H1 (cell line): Measurements from ENCODE around the gene CLTCL1. TPM values are rescaled to one million over a fixed set of nuclear protein-coding genes. Genes with fewer than 3 reads are reported as not detected.

Source experiments
- CTCF ChIA-PET: fragments of 300-600 bp; sonication (Branson Sonifier 250); formaldehyde crosslinking; loops from one replicate; lab custom pipeline; 2021; ENCODE audit not compliant: partially characterized antibody; lab: Charles Lee
- POLR2A ChIA-PET: fragments of 300-600 bp; sonication (Branson Sonifier 250); formaldehyde crosslinking; loops from one replicate; lab custom pipeline; 2021; ENCODE audit warnings: inconsistent platforms; ENCODE audit not compliant: partially characterized antibody; lab: Charles Lee
- DNase-seq, 2 experiments: peaks; one replicate each; pipeline versions ENCODE4 v3.0.0 to v3.0.0-alpha.2; 2010 to 2022; ENCODE audit warnings: low spot score in 2 of 2, low read depth in 1 of 2, mixed read lengths in 1 of 2
- FAIRE-seq: peaks from 2 replicates; lab custom pipeline; 2011; peaks lifted over from hg19 to GRCh38; lab: Jason Lieb, UNC
- H2AFZ ChIP-seq: 2 replicates; pipeline ENCODE4 v1.8.1; 2012; ENCODE audit warnings: low read length, inconsistent platforms
- H2AK5ac ChIP-seq: 2 replicates; pipeline ENCODE4 v1.6.1; 2013; ENCODE audit warnings: low read depth, low read length
- H2BK120ac ChIP-seq: replicated peaks from 2 replicates; pipeline ENCODE3; 2013; ENCODE audit warnings: low read depth, low read length, inconsistent platforms
- H2BK12ac ChIP-seq: 2 replicates; pipeline ENCODE4 v1.6.1; 2013; ENCODE audit warnings: low read depth, low read length
- H2BK15ac ChIP-seq: 2 replicates; pipeline ENCODE4 v1.6.1; 2013; ENCODE audit warnings: low read length
- H2BK20ac ChIP-seq: 2 replicates; pipeline ENCODE4 v1.6.1; 2013; ENCODE audit warnings: low read length
- H2BK5ac ChIP-seq: 2 replicates; pipeline ENCODE4 v1.6.1; 2013; ENCODE audit warnings: low read depth, low read length
- H3K14ac ChIP-seq: 2 replicates; pipeline ENCODE4 v1.6.1; 2013; ENCODE audit warnings: inconsistent platforms; ENCODE audit not compliant: insufficient read length
- H3K18ac ChIP-seq: 2 replicates; pipeline ENCODE4 v1.6.1; 2013; ENCODE audit warnings: low read length; ENCODE audit errors: extremely low read depth
- H3K23ac ChIP-seq: 2 replicates; pipeline ENCODE4 v1.6.1; 2013; ENCODE audit warnings: inconsistent platforms; ENCODE audit not compliant: insufficient read length
- H3K23me2 ChIP-seq: 2 replicates; pipeline ENCODE4 v1.6.1; 2013; ENCODE audit warnings: low read depth, low read length
- H3K27ac ChIP-seq: 2 replicates; pipeline ENCODE4 v1.6.1; 2011; ENCODE audit warnings: low read depth, low read length, inconsistent platforms
- H3K27me3 ChIP-seq, 4 experiments: replicated peaks in 1 of 4; 1 replicate in 1 of 4; 2 replicates in 3 of 4; pipeline versions ENCODE4 v1.6.1 to v1.8.1; 2011 to 2013; ENCODE audit warnings: low read length in 3 of 4, mild to moderate bottlenecking in 3 of 4, inconsistent platforms in 2 of 4, mixed read lengths in 2 of 4, moderate library complexity in 1 of 4; ENCODE audit not compliant: control insufficient read depth in 3 of 4, insufficient read depth in 3 of 4; ENCODE audit errors: extremely low read depth in 1 of 4
- H3K36me3 ChIP-seq, 4 experiments: 2 replicates each; pipeline versions ENCODE4 v1.6.1 to v1.8.1; 2011 to 2013; ENCODE audit warnings: mild to moderate bottlenecking in 4 of 4, low read length in 3 of 4, moderate library complexity in 2 of 4, control low read depth in 1 of 4, inconsistent platforms in 1 of 4; ENCODE audit not compliant: insufficient read depth in 4 of 4, control insufficient read depth in 2 of 4
- H3K4ac ChIP-seq: replicated peaks from 2 replicates; pipeline ENCODE3; 2013; ENCODE audit warnings: low read length, low read depth, mixed read lengths, inconsistent platforms; ENCODE audit not compliant: insufficient read length
- H3K4me1 ChIP-seq, 4 experiments: replicated peaks in 1 of 4; 1 replicate in 1 of 4; 2 replicates in 3 of 4; pipeline versions ENCODE4 v1.6.1 to v1.8.1; 2011 to 2013; ENCODE audit warnings: low read length in 3 of 4, inconsistent platforms in 2 of 4, mixed read lengths in 1 of 4; ENCODE audit not compliant: insufficient read depth in 4 of 4, control insufficient read depth in 3 of 4
- H3K4me2 ChIP-seq, 2 experiments: 2 replicates each; pipeline versions ENCODE4 v1.6.1 to v1.8.1; 2011 to 2013; ENCODE audit warnings: low read depth in 2 of 2, low read length in 2 of 2, control low read depth in 1 of 2, inconsistent platforms in 1 of 2, mild to moderate bottlenecking in 1 of 2; ENCODE audit not compliant: insufficient read depth in 1 of 2
- H3K4me3 ChIP-seq, 4 experiments: fragments of 200-600, 300-600 bp in 1 of 4; sonication (generic), shearing (Covaris generic), sonication (Bioruptor Twin) in 1 of 4; 2 replicates each; pipeline versions ENCODE4 v1.5.1 to v1.8.1; 2011 to 2016; ENCODE audit warnings: low read length in 4 of 4, low read depth in 3 of 4, control low read depth in 2 of 4, inconsistent platforms in 2 of 4, mild to moderate bottlenecking in 2 of 4, mixed read lengths in 1 of 4, moderate library complexity in 1 of 4; ENCODE audit not compliant: insufficient read depth in 2 of 4; ENCODE audit errors: extremely low read depth in 1 of 4
- H3K56ac ChIP-seq: replicated peaks from 2 replicates; pipeline ENCODE3; 2013; ENCODE audit warnings: low read depth, mild to moderate bottlenecking, mixed read lengths, low read length, inconsistent platforms; ENCODE audit not compliant: insufficient read length
- H3K79me1 ChIP-seq: 2 replicates; pipeline ENCODE4 v1.6.1; 2013; ENCODE audit warnings: low read depth, low read length, control low read depth
- H3K79me2 ChIP-seq, 2 experiments: 2 replicates each; pipeline versions ENCODE4 v1.6.1 to v1.8.1; 2012 to 2013; ENCODE audit warnings: low read length in 2 of 2, mild to moderate bottlenecking in 2 of 2, inconsistent platforms in 1 of 2; ENCODE audit not compliant: insufficient read depth in 2 of 2, control insufficient read depth in 1 of 2
- H3K9ac ChIP-seq, 4 experiments: replicated peaks in 1 of 4; 1 replicate in 1 of 4; 2 replicates in 3 of 4; pipeline versions ENCODE4 v1.6.1 to v1.8.1; 2011 to 2013; ENCODE audit warnings: low read depth in 3 of 4, low read length in 3 of 4, control low read depth in 2 of 4, mild to moderate bottlenecking in 2 of 4, moderate library complexity in 2 of 4, inconsistent platforms in 1 of 4; ENCODE audit errors: extremely low read depth in 1 of 4
- H3K9me3 ChIP-seq, 2 experiments: 2 replicates each; pipeline versions ENCODE4 v1.6.1 to v1.8.1; 2012 to 2013; ENCODE audit warnings: mild to moderate bottlenecking in 2 of 2, moderate library complexity in 2 of 2, control low read depth in 1 of 2, inconsistent platforms in 1 of 2, low read depth in 1 of 2, low read length in 1 of 2, mixed read lengths in 1 of 2; ENCODE audit not compliant: insufficient read depth in 2 of 2
- H4K20me1 ChIP-seq, 2 experiments: replicated peaks in 1 of 2; 2 replicates each; pipeline versions ENCODE3 to v1.8.1; 2011 to 2013; ENCODE audit warnings: inconsistent platforms in 2 of 2, low read length in 2 of 2, mild to moderate bottlenecking in 1 of 2; ENCODE audit not compliant: insufficient read depth in 2 of 2, control insufficient read depth in 1 of 2
- H4K5ac ChIP-seq: 2 replicates; pipeline ENCODE4 v1.6.1; 2013; ENCODE audit warnings: low read length, low read depth, mixed read lengths, inconsistent platforms; ENCODE audit not compliant: insufficient read length
- H4K8ac ChIP-seq: 2 replicates; pipeline ENCODE4 v1.8.0; 2013; ENCODE audit warnings: mild to moderate bottlenecking, moderate library complexity, low read length, inconsistent platforms; ENCODE audit not compliant: insufficient read depth; ENCODE audit errors: extremely low read depth
- H4K91ac ChIP-seq: replicated peaks from 2 replicates; pipeline ENCODE3; 2013; ENCODE audit warnings: low read length, mixed read lengths, inconsistent platforms; ENCODE audit not compliant: insufficient read length
- ATF2 ChIP-seq: IDR thresholded peaks from 2 replicates; pipeline ENCODE4 v1.6.1; 2012; ENCODE audit warnings: low read length, inconsistent platforms
- BACH1 ChIP-seq: IDR thresholded peaks from 2 replicates; pipeline ENCODE4 v1.6.1; 2012; ENCODE audit warnings: low read length, improper control_type of control experiment
- CTCF ChIP-seq, 3 experiments: IDR thresholded peaks; 1 replicate in 2 of 3; 2 replicates in 1 of 3; pipeline versions ENCODE4 v1.5.1 to v1.6.1; 2011; ENCODE audit warnings: low read length in 3 of 3, mild to moderate bottlenecking in 3 of 3, inconsistent platforms in 2 of 3, low read depth in 1 of 3, moderate library complexity in 1 of 3; ENCODE audit not compliant: insufficient read depth in 1 of 3; ENCODE audit errors: control extremely low read depth in 1 of 3
- EGR1 ChIP-seq: IDR thresholded peaks from 2 replicates; pipeline ENCODE4 v1.6.1; 2011; ENCODE audit warnings: low read depth, low read length, borderline replicate concordance
- KDM5A ChIP-seq: fragments of 200-600 bp; IDR thresholded peaks from 2 replicates; pipeline ENCODE4 v1.7.1; 2012; ENCODE audit warnings: mild to moderate bottlenecking, low read length, inconsistent platforms, mixed read lengths
- WGBS, 2 experiments: shearing (Covaris generic) in 1 of 2; methylation state at CpG; one replicate each; pipeline versions ENCODE4 v1.1.6 to v1.1.7; 2013 to 2015; ENCODE audit warnings: low lambda C conversion rate in 2 of 2, mixed read lengths in 2 of 2, inconsistent platforms in 1 of 2, low coverage in 1 of 2, missing lambda C conversion rate in 1 of 2; ENCODE audit not compliant: insufficient replicate concordance in 2 of 2, insufficient coverage in 1 of 2, insufficient read length in 1 of 2; ENCODE audit errors: extremely low coverage in 1 of 2, missing lambda C conversion rate in 1 of 2; 5-methylcytosine and 5-hydroxymethylcytosine counted together
- polyA plus RNA-seq, 7 experiments: library from polyadenylated mRNA; depleted of rRNA in 3 of 7; stranded (reverse) in 5 of 7; unstranded in 2 of 7; fragments of >200 nt in 5 of 7; fragments of 200-250 nt in 2 of 7; gene quantifications; 1 replicate in 5 of 7; 2 replicates in 1 of 7; 4 replicates in 1 of 7; pipeline versions ENCODE4 v1.2.1 to v1.2.3, GENCODE V29; 2011 to 2013; ENCODE audit warnings: missing spikeins in 2 of 7, mixed read lengths in 2 of 7
- total RNA-seq: library from RNA; stranded (reverse); fragmentation: NEBNext Ultra II Directional; extraction: Animal tissue kit (Norgen Biotek cat#: 25700); gene quantifications from 2 replicates; pipeline ENCODE4 v1.2.1, GENCODE V29; 2021
- TF ChIP-seq, protein P1 (sequence below): IDR thresholded peaks from 2 replicates; pipeline ENCODE4 v1.6.1; 2011; ENCODE audit warnings: low read length, improper control_type of control experiment
- TF ChIP-seq, protein P2 (sequence below): IDR thresholded peaks from 2 replicates; pipeline ENCODE4 v1.6.1; 2012; ENCODE audit warnings: inconsistent platforms

CLTCL1 gene
- total and polyA plus RNA-seq, 2 of the 8 experiments (the other 6 are each of a cell fraction or from before 2014, with no cell fraction given): 12.4 to 17.0 TPM

- no peak overlapping the region for H4K91ac ChIP-seq
- H3K27me3 ChIP-seq: no peaks in the 10 kb centered on the region
- H3K14ac ChIP-seq: no peak overlapping the region
- H3K79me1 ChIP-seq: no peaks in the 10 kb centered on the region
- no peak for DNase-seq
- H3K4me3 ChIP-seq: no peak overlapping the region
- no peak overlapping the region for H3K27ac ChIP-seq
- no peak for FAIRE-seq
- POLR2A ChIA-PET: interaction anchor here (1.0 kb wide), 1 partner anchor 66 kb away, joined by 3 read pairs; the partner anchor contains the start of gene CLTCL1
- peaks cover 0 to 45% (median 26%) of the 10 kb centered on the region in 4 experiments; a peak in 7 of 8 replicates for H3K36me3 ChIP-seq
- no peaks in the 10 kb centered on the region for H3K23me2 ChIP-seq
- no peak overlapping the region for H3K4ac ChIP-seq
- H3K9me3 ChIP-seq: no peaks in the 10 kb centered on the region
- H2BK5ac ChIP-seq: no peak overlapping the region
- H3K4me2 ChIP-seq: no peak overlapping the region
- H3K79me2 ChIP-seq: no peaks in the 10 kb centered on the region
- H3K23ac ChIP-seq: no peak overlapping the region
- TF ChIP-seq, protein P1, sequence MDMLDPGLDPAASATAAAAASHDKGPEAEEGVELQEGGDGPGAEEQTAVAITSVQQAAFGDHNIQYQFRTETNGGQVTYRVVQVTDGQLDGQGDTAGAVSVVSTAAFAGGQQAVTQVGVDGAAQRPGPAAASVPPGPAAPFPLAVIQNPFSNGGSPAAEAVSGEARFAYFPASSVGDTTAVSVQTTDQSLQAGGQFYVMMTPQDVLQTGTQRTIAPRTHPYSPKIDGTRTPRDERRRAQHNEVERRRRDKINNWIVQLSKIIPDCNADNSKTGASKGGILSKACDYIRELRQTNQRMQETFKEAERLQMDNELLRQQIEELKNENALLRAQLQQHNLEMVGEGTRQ: no peak
- no peak for TF ChIP-seq KDM5A
- no peak for TF ChIP-seq ATF2
- TF ChIP-seq CTCF (IDR thresholded peaks at IDR 0.05; ENCODE audit: control extremely low read depth in 1 of 3, insufficient read depth in 1 of 3, low read depth in 1 of 3, low read length in 3 of 3): no peak
- no peak for TF ChIP-seq EGR1
- no peak for TF ChIP-seq BACH1
- TF ChIP-seq, protein P2, sequence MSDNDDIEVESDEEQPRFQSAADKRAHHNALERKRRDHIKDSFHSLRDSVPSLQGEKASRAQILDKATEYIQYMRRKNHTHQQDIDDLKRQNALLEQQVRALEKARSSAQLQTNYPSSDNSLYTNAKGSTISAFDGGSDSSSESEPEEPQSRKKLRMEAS: no peak
- no peak overlapping the region for H3K56ac ChIP-seq
- no peak overlapping the region for H4K5ac ChIP-seq
- H2BK15ac ChIP-seq: no peak overlapping the region
- H2AK5ac ChIP-seq: no peak overlapping the region
- H2BK120ac ChIP-seq: no peak overlapping the region
- no peaks in the 10 kb centered on the region for H4K20me1 ChIP-seq
- H2AFZ ChIP-seq: no peak overlapping the region
- no peak overlapping the region for H2BK20ac ChIP-seq
- H3K4me1 ChIP-seq: no peaks in the 10 kb centered on the region
- H2BK12ac ChIP-seq: no peak overlapping the region
- H3K9ac ChIP-seq: no peak overlapping the region
- 94% methylated on average over 3 of the region's 3 CpGs; no CpG with 5 or more reads in 1 of the 2 experiments for WGBS, 2 experiments
- no peak overlapping the region for H4K8ac ChIP-seq
- no peak overlapping the region for H3K18ac ChIP-seq
- CTCF ChIA-PET: interaction anchor here (1.1 to 1.7 kb wide), 3 partner anchors 10 to 81 kb away, joined by 3 to 5 read pairs (median 3); partner anchors contain the start of genes ESS2 and SLC25A1
Measured at GRCh38 chr22:19225560-19225959, 66.0 kb downstream of the CLTCL1 start.
